Erythroblast (primary cell): ENCODE measurements around the gene MUC5AC.

Experiments used
- DNase-seq, 2 experiments: peaks; one replicate each; lab custom pipeline; 2025; lab: John Stamatoyannopoulos, UW
- GATA1 ChIP-seq: IDR thresholded peaks from 2 replicates; pipeline ENCODE4 v1.6.1; 2011; ENCODE audit warnings: low read depth, mild to moderate bottlenecking, control low read depth, low read length, moderate library complexity
- POLR2A ChIP-seq: IDR thresholded peaks from 2 replicates; pipeline ENCODE4 v1.6.1; 2011; ENCODE audit warnings: mild to moderate bottlenecking, low read length

The MUC5AC gene

GRCh38 chr11:1229471-1230120 is 71.8 kb downstream of the MUC5AC start:
- DNase-seq: no peak
- no peak for TF ChIP-seq GATA1
- TF ChIP-seq POLR2A: no peak

GRCh38 chr11:1230121-1230455 is 72.3 kb downstream of the MUC5AC start:
- TF ChIP-seq POLR2A: no peak
- TF ChIP-seq GATA1: no peak
- DNase-seq: no peak

- TF ChIP-seq POLR2A (no peak), GATA1 (no peak)
- no peak for DNase-seq
Observed at GRCh38 chr11:1230456-1231395, 73.0 kb downstream of the MUC5AC start.

- no peak for DNase-seq
- no peak for TF ChIP-seq GATA1
- no peak for TF ChIP-seq POLR2A
Observed at GRCh38 chr11:1231396-1232020, 73.8 kb downstream of the MUC5AC start.

- TF ChIP-seq POLR2A: no peak
- no peak for TF ChIP-seq GATA1
Observed at GRCh38 chr11:1232021-1232882, 74.5 kb downstream of the MUC5AC start.

GRCh38 chr11:1232883-1233321 is 75.1 kb downstream of the MUC5AC start:
- DNase-seq: no peak
- no peak for TF ChIP-seq POLR2A
- TF ChIP-seq GATA1: no peak

More at GRCh38 chr11:1232021-1232882, 74.5 kb downstream of the MUC5AC start:
- DNase-seq: no peak

GRCh38 chr11:1233351-1234053 is 75.7 kb downstream of the MUC5AC start:
- TF ChIP-seq POLR2A (no peak), GATA1 (no peak)
- DNase-seq: no peak

- TF ChIP-seq POLR2A (no peak), GATA1 (no peak)
- no peak for DNase-seq
Observed at GRCh38 chr11:1234054-1234720, 76.4 kb downstream of the MUC5AC start.

- no peak for TF ChIP-seq POLR2A
- TF ChIP-seq GATA1: no peak
- DNase-seq: no peak
Observed at GRCh38 chr11:1234771-1235305, 77.1 kb downstream of the MUC5AC start.

- no peak for DNase-seq
Observed at GRCh38 chr11:1235306-1235900, 77.7 kb downstream of the MUC5AC start.

GRCh38 chr11:1235901-1236315 is 78.2 kb downstream of the MUC5AC start:
- DNase-seq: no peak
- no peak for TF ChIP-seq POLR2A
- TF ChIP-seq GATA1: no peak

More at GRCh38 chr11:1235306-1235900, 77.7 kb downstream of the MUC5AC start:
- TF ChIP-seq GATA1 (no peak), POLR2A (no peak)
